Myocyte (in vitro differentiated cells): Measurements from ENCODE around the gene OR8D1. TPM values are rescaled to one million over a fixed set of nuclear protein-coding genes. Genes with fewer than 3 reads are reported as not detected.

Source experiments
- DNase-seq: peaks from one replicate; pipeline ENCODE4 v3.0.0-alpha.2; 2012; ENCODE audit warnings: low read depth
- polyA plus RNA-seq: library from polyadenylated mRNA; unstranded; fragments of >200 nt; gene quantifications from one replicate; pipeline ENCODE4 v1.2.1, GENCODE V29; 2012; ENCODE audit warnings: missing spikeins
- total RNA-seq: library from RNA; depleted of rRNA; stranded (reverse); fragments of >200 nt; gene quantifications from 2 replicates; pipeline ENCODE4 v1.2.3, GENCODE V29; 2014

The OR8D1 gene
- not detected in 2 replicates for total RNA-seq
- polyA plus RNA-seq, result not detected

DNA sequence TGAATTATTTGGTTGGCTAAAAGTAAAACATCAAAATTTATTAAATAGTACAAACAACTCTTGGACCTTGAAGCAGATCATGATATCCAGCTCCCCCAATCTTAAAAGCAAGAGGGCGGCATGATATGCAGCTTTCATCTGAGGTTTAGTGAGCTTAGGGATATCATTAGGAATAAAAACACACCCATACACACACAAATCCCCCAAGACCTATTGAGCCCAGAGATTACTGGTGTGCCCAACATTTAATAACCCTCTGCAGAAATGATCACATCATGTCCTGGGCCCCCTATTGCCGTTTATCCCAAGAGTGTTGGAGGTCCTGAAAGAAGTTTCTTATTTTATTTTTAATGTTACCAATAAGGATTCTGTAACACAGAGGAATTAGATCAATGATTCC lies at the start of gene OR8D1:
OR8D1 (minus strand) TSS at position 101 of the 400 bp plus-strand sequence. CDS start 3,183 bp downstream, outside the sequence.
- no peak for DNase-seq

DNA sequence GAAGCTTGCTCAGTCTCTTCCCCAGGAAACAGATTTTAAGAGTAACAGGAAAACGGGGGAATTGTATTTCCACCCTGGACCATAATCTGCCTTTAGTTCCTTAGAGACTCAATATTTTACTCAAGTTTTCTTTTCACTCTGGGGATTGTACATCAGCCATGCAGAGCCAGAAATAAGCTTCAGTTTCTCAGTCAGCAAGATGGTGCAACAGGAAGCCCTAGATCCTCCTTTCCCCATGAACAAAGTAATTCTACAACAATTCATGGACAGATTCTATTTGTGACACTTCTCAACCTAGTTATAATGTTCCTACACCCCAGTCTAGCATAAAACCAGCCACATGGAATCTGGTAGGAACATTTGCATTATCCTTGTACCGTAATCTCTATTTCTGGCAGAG lies 45.8 kb upstream of the OR8D1 start:
- no peak for DNase-seq

DNA sequence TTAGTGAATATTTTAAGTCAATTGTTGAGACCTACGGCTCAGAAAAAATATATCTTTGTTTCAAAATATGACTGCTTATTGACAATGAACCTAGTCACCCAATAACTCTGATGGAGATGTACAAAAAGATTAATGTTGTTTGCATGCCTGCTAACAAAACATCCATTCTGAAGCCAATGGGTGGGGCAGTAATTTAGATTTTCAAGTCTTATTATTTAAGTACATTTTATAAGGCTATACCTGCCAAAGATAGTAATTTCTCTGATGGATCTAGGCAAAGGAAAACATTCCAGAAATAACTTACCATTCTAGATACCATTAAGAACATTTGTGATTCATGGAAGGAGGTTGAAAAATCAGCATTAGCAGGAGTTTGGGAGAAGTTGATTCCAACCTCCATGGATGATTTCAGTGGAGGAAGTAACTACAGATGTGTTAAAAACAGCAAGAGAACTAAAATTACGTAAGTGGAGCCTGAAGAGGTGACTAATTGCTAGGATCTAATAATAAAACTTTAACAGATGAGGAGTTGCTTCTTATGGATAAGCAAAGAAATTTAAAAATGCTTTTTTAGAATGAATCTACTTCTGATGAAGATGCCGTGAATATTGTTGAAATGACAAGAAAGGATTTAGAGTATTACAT lies 32.7 kb upstream of the OR8D1 start:
- DNase-seq, result no peak

DNA sequence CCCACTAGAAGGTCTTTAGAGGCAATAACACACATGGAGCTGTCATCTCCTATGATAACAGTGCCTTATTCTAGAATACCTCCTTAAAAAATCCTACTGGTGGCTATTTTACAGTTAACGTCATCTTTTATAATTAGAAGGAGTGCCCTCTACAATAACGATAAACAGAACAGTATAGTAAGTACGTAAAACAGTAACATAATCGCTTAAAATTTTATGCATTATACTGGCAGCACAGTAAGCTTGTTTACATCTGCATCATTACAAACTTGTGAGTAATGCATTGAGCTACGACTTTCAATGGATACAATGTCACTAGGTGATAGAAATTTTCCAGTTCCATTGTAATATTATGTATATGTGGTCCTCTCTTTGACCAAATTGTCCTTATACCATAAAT lies 30.6 kb upstream of the OR8D1 start:
- DNase-seq, result no peak

DNA sequence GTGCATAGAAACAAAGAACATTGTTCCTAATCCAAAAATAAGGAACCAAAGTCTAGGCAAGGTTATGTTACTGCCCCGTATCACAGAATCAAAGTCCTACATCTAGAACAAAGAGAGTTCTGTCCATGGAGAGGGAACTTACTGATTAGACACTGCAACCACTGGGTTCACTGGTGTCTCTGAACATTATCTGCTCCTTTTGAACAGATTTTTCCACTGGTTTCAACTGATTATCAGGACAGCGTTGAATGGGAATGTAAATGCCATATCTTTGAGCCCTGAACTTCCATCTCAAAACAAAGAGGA lies 26.3 kb upstream of the OR8D1 start:
- DNase-seq, result no peak

DNA sequence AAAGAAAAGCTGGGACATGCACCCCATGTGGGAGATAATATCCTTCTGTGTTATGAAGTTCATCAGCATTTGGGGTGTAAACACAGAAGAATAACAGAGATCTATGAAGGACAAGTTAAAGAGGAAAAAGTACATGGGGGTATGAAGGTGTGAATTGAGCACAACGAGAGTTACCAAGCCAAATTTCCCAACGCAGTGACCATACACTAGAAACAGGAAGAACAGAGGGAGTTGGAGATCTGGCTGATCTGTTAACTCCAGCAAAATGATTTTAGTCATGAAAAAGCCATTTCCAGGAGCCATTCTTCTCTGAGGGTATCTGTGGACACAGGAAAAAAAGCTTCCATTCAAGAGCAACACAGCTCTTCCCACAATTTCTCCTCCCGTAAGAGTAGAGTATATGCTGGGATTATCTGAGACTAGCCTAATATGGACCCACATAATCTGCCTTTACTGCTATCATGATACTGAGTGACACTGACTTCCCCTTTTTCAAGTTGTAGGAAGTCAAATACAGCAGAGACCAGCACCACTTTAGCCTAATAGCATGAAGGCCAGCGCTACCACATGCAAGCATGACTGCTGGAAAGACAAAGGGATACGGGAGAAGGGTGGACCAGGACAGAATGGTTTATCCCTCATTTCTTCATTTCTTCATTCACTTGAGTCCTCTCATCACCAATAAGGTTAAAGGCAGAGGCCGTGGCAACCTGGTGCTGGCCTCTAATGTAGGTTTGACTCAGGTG lies 25.8 kb upstream of the OR8D1 start:
- no peak for DNase-seq

DNA sequence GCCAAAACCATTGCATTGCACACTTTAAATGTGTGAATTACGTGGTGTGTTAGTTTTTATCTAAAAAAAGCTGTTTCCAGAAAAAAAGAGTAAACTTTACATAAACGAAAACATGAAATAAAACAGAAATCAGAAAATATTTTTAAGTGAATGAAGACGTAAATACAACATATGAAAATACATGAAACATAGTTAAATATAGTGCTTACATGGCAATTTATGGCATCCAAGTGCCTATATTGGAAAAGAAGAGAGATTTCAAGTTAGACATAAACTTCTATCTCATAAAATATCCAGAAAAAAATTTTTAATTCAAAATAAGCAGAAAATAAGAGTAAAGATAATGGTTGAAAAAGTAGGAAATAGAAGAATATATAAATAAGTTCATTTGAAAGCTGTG lies 18.1 kb upstream of the OR8D1 start:
- no peak for DNase-seq

DNA sequence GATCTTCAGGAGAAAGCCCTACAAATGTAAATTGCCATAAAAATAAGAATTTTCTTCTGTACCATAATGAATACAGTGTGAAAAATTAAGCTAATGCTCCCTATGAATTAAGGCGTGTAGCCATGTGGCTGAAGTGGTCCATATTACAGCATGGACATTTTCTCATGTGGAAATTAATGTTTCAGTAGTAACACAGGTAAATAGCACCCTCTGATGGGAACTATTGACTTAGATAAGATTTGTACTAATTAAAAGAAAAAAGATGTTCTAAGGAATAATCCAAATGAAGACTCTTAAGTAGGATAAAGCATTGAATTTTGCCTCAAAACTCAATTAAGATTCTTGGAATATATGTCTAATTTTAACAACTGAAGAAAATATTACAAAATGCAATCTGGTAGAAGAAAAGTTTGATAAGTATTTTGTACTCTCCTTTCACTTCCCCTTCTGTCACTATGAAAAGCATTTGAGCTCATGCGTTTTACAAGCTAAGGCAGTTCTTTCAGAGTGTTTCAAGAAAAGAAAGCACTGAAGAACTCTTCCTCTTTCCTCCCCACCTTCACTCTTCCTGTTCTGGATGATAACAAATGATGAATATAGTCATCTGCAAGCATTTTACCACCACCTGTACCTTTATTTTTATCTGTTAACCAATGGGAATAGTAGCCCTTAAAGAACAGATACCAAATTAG lies 16.2 kb upstream of the OR8D1 start:
- DNase-seq, result peak; percentile 14

DNA sequence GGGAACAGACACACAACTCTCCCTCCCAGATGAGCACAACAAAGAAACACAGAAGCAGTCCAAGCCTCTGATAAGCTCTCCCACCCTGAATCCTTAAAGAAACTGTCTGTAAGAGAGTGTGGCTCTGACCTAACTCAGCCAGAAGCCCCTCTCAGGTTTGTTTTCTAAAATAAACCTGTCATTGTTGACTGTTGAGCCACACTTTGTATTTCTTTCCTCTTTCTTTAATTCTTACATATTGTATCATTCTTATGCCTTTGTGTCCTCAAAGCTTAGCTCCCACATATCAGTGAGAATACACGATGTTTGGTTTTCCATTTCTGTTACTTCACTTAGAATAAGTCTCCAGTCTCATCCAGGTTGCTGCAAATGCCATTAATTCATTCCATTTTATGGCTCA lies 14.0 kb upstream of the OR8D1 start:
- no peak for DNase-seq

DNA sequence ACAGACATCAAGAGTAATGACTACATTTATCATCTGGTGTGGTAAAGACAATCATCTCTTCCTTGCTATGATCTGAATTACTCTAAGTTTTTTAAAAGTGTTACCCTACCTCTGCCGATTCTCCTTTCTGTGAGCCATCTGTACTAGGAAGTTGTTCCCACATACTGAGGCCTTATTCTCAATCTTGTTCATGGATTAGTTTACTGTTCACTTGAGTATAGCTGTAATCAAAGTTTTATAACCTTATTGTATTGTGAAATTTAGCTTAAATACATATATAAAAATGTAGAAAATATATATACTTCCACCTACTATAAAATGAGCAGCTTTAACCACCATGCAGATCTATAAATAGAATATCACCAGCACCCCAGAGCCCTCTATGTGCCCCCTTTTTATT lies 8.6 kb upstream of the OR8D1 start:
- DNase-seq, result no peak

DNA sequence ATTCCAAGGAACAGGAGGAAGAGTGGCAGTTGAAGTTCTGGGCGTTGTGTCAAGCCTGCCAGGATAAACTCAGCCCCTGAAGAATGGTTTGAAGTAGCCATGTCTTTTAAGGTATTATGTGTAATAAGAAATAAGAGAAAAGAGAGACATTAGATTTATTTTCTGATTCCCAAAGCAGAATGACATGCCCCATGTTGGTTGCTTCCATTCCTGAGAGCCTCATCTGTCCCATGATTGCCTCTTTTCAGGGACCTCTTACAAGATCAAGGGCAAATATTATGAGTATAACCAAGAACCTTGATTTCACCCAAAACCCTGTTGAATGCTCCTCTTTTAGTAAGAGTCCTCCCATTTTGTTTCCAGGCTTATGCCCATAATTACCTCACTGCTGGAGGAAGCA lies 6.3 kb upstream of the OR8D1 start, which contains the start of gene OR8D2:
OR8D2 (minus strand) TSS at position 101 of the 400 bp plus-strand sequence; CDS start at position 101, 0 bp downstream.
- DNase-seq, result no peak

DNA sequence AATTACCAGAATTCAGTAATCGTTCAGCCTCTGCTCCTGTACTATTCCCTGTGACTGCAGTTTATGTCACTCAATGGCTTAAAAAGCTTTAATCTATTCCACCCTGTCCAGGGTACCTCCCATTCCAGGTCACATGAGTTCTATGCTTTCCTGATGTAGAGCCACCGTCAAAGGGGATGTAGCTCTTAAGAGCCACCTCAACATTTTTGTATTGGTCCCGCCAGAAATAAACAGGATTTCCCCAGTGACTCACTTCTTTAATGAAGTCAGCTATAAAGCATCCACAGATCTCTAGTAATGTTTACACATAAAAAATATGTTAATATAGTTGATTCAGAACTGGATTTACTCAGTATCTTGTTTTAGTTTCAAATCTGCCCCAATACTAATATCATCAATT lies 1.3 kb upstream of the OR8D1 start:
- no peak for DNase-seq

DNA sequence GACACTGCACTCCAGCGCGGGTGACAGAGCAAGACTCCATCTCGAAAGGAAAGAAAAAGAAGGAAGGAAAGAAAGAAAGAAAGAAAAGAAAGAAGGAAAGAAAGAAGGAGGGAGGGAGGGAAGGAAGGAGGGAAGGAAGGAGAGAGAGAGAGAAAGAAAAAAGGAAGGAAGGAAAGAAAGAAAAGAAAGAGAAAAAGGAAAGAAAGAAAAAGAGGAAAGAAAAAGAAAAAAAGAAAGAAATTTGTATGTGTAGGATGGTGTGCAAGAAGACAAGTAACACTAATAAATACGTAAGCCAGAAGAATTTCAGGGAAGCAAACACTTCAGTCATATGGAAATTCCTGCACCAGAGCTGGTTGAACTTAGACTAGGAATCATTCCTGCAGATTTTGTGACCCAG lies 618 bp downstream of the OR8D1 start:
- DNase-seq, result no peak

DNA sequence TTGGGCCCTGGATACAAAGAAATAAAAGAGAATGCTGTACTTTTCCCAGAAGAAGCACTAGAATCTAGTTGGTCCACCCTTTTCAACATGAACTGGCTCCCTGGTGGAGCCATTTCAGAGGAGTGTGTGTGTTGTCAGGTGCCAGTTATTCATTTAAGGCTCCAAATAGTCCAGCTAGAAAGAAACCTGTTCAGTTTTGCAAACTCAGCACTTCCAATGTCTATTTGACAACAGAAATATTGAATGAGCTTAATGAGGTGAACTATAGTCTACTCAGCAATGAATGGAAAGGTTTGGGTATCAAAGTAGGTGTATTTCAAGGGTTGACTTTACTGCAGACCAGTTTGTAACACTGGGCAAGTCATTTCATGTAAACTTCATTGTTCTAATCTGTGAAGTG lies 2.1 kb downstream of the OR8D1 start:
- DNase-seq, result no peak

DNA sequence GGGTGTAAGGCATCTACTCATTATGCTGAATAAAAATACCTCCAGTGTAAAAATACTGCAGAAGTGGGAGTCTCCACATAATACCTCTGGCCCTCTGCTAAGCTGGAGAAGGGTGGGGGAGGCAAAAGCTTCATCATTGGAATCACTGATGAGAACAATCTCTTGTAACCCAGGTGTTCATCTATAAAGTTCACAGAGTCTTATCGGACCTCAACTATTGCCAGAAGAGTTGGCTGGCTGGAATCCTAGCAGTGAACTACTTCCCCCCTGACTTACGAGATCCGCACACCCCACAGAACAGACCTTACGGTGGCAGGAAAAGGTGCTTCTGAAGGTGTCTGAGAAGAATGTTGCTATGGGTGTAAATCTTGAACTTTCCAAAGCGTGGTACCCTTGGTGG lies 2.5 kb downstream of the OR8D1 start:
- DNase-seq, result no peak

DNA sequence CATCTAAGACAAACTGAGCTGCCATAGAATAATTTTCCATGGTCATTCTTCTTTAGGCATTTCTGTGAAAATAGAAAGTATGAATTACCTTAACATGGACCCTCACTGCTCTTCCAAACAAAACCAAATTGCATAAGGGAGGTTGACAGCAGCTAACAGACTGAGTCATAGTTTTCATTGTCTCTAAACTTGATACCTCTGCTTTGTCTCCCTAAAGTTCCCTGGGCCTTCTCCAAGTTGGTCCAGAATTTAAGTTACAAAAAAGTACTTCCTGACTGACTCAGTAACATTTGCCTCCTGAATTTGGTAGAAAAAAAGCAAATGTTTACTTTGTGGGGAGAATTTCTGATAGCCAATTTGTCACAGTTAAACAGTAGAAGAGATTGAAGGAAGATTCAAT lies 3.0 kb downstream of the OR8D1 start:
- peak; percentile 18 for DNase-seq

DNA sequence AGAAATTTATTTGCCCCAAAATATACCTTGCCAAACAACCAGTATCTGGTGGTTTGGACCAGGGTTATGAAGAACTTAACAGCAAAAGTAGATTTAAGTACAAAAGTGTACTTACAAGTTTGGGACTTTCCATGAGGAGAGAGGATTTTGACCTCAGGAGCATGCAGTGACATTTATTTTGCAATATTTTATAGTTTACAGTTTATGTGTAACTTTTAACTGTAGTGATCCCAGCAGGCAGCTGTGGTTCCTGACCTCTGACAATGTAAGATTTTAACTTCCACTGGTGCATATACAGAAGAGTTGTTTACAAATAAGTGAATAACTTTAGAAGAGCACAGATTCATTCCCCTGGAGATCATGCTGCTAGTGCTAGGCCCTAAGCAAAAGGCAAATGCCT lies 6.7 kb downstream of the OR8D1 start:
- DNase-seq, result no peak

DNA sequence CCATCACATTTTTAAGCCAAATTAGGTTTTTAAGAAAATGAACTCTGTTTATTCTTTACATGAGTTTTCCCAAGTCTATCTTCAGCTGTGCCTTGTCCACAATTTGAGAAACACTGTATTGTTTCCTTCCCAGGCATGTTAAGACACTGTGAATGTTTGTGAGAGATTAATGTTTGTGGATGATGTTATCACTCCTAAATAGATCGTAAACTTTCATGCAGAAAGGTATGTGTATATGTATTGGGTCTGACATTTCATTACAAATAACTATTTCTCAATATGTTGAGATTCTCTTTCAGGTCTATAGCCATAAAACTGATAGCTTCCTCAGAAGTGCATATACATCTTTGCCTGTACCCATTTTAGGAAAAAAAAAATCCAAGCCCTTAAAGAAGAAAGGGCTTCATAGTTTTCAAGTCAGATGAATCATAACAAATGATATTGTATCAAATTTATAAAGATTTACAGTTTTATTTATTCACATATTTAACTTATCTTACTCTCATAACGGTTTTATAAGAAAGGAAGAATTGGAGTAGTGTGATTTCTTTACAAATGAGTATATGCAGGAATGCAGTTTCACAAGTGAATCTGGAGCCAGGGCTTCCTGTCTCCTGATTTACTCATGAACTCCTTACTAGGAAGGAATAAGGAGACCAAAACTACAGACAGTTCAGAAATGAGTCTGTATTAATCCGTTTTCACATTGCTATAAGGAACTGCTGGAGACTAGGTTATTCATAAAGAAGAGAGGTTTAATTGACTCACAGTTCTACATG lies 11.2 kb downstream of the OR8D1 start:
- DNase-seq, result no peak

DNA sequence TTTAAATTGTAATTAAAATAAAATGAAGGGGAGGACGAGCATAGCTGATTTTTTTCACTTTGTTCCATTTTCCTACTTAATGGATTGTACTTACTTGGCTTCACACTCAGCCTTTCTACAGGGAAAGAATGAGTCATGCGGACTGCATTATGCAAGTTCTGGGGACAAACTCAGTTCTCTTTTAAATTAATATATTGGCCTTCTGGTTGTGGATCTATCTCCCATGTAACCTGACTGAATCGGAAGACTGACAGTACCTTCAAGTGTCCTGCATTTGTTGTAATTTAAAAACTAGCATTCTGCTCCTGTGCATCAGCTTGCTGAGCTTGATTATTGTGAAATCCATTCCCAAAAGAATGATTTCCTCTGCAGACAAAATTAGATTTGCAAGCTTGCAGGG lies 12.2 kb downstream of the OR8D1 start:
- peak; percentile 21 for DNase-seq

DNA sequence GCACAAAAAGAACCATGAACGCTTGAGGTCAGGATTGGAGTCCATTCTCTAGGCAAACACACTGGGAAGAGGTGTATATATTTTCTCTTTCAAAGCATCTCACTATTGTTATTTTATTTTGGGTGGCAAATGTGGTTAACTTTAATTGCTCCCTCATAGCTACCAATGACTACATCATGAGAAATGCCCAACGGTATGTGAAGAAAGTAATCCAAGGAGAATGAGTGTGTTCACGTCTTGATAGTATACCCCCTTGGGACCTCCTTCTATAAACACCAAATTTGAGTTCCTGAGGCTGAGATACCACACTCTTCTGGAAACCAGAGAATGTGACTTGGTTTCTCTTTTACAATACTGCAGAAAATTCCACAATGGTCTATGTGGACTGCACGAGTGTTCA lies 15.8 kb downstream of the OR8D1 start:
- no peak for DNase-seq

DNA sequence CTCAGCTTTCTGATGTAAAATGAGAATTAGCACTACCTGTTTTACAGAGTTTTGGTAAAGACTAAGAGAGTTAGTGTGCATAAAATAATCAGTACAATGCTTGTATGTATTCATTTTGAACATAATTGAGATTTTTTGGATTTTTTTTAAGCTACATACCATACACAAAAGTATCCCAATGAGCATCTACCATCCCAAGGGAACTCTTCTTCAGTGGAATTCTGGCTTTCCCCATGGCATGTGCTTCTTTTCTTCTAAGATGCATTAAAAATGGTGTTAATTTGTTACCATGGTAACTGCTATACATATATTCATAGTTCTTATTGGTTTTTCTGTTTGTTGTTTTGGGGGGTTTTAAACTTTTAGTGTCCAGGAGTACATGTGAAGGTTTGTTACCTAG lies 17.7 kb downstream of the OR8D1 start:
- no peak for DNase-seq

DNA sequence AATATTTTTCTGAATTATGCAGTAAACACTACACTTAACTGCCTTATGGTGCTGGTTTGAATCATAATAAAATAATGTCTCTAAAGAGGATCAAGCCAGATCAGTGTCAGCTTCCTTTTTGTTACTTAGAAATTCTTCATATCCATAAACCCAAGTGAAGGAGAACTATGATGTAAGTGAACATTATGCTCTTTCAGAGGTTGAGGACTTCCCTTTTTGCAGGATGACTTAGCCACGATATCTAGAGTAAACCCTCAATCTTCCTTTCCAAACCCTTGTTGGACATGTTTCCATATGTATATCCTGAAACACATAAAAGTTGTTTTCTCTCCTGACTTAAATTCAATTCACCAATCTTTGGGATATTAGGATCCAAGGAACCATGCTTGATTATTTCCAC lies 19.1 kb downstream of the OR8D1 start:
- no peak for DNase-seq
